Stimulated activated CD4-positive, alpha-beta T cell treated with anti-CD3 and anti-CD28 coated beads, Interleukin-12 subunit alpha, Interleukin-12 subunit beta, amount 100 ng/mL, for 48 hours (primary cell): ENCODE measurements around the gene POLA1.

ENCODE experiments used
- DNase-seq, 3 donors: peaks; one replicate each; pipeline ENCODE4 v3.0.0-alpha.2; 2020; ENCODE audit warnings: low read depth in 2 of 3, low spot score in 1 of 3

Gene POLA1

DNA sequence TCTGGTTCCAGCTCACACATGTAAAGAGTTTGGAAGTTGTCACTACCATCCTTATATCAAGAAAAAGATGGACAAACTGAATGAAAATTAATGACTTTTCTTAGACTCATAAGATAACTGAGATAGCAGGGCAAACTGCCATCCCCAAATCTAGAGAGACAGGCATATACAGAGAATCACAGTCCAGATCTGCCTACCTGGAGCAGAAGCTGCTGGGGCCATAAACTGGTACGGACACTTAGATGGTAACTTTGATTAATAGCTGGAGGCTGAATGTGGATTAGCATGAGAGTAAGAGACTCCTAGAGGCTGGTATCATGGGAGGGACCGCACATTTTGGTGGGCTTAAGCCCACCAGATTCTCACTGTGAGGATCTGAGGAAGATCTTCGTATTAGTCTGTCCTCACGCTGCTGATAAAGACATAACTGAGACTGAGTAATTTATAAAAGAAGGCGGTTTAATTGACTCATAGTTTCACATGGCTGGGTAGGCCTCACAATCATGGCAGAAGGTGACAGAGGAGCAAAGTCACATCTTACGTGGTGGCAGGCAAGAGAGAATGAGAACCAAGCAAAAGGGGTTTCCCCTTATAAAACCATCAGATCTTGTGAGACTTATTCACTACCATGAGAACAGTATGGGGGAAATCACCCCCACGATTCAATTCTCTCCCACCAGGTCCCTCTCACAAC, 10.8 kb upstream of the POLA1 start:
- peak in 2 of 3 donors; percentile 8 to 18 for DNase-seq

DNA sequence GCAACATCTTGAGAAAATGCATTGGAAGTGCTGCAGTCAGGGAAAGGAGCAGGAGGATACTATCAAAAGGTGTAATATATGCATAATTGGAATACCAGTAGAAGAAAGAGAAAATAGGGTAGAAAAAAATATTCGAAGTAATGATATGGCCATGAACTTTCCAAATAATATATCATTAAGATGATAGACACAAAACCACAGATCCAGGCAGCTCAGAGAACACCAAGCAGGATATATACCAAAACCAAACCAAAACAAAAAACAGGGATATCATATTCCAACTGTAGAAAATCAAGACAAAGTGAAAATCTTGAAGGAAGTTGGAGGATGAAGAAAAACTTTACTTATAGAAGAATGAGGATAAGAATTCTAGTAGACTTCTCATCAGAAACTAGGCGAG, 9.7 kb upstream of the POLA1 start:
- DNase-seq = no peak

DNA sequence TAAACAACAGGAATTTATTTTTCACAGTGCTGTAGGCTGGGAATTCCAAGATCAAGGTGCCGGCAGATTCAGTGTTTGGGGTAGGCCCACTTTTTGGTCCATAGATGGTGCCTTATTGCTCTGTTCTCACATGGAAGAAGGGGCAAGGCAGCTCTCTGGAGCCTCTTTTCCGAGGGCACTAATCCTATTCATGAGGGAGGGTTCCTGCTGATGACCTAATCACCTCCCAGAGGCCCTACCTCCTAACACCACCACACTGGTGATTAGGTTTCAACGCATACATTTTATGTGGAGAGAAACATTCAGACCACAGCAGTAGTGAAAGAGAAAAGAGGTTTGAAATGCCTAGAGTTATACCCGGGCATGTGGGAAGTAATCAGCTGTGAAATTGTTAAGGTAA, 1.4 kb upstream of the POLA1 start:
- no peak for DNase-seq

DNA sequence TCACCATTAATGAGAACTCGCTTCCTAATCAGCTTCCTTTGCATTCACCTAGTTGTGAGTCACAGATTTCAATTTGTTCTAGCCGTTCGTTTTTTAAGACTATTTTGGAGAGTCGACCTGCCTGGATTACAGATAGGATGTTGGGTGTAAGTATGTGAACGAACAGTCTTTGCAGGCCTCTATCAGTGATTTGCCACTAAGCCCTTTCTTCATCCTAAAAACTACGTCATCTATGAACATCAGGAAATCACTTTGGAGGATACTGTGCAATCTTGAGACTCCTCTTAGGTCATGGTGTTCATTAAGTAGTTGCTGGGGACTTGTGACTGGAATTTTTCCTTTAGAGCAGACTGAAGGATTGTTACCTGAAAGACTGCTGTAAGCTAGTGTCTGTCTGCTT, 1.1 kb downstream of the POLA1 start:
- DNase-seq = no peak

DNA sequence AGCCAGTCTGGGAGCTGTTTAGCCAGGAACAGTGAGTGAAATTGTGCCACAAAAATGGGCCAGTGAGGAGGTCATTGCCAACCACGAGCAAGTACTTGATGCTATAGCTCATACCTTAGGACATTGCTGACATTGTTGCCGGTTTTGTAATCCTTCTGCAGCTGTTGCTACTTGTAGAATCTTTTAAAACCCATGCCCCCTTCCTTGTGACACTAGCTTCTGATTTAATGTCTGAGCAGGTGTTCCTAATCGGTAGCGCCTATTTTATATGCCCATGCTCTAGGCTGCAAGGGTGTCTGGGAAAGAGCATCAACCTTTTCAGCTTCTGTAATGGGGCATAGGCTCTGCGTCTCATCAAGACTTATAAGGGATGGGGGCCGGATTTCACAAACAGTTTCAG, 2.6 kb downstream of the POLA1 start:
- no peak for DNase-seq

DNA sequence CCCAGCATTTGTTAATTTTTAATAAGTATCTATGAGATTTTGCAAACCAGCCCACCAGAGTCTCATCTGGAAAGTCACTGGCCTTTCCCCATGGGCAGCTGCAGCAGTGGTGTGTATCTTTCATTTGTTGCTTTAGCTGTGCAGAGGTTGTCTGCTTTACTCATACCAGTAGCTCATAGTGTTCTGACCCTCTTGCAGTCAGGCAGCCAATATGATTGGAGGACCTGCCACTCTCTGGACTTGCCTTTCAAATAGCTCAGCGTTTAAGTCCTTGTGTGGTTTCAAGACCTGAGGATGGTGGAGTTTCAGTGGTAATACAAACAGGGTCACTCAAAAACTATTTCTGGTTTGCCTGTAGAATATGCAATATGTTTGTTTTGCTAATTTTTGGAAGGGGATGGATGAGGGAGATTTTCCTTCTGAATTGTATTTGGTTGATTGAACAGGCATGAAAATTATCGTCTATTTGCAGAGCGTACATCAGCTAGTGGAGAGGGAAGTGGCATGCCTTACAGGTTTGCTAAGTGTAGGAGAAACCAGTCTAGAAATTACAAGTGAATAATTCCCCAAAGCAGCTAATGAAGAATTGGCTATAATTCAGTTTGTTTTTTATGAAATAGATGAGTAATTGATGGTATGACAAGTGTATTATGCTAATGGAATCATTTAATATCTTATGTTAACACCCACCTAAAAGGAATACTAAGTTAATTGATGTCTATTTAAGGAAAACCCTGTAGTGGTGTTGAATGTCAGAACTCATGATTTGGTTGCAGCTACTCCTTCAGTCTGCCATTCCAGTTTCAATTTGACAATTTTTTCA, 8.9 kb downstream of the POLA1 start:
- DNase-seq = no peak

DNA sequence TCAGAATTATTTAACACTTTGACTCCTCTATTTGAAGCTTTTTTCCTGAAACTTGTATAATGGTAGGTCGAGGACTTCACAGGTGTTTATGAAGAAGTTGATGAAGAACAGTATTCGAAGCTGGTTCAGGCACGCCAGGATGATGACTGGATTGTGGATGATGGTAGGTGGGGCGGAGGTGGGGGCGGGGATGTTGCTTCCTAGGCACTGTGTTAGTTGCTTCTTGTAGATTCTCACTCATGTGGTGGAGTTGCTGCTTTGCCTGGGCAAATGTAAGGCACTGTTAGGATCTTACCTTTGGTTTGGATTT, 9.4 kb downstream of the POLA1 start:
- no peak for DNase-seq

DNA sequence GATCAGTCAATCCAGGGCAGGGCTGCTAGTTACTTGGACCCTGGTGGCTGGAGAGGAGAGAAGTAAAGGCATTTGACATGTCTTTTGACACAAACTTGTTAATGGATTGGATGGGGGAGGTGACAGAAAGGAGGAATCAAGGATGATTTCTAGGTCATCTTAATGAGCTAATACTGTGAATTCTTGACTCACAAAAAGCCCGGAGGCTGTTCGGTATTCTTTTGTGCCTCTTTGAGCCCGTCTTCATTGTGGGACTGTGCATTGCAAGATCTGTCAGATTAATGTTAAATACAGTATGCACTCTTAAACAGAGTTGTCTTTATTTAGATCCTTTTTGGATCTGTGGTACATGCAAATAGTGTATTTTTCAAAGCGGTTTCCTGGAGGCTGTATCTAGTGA, 25.1 kb downstream of the POLA1 start:
- no peak for DNase-seq

DNA sequence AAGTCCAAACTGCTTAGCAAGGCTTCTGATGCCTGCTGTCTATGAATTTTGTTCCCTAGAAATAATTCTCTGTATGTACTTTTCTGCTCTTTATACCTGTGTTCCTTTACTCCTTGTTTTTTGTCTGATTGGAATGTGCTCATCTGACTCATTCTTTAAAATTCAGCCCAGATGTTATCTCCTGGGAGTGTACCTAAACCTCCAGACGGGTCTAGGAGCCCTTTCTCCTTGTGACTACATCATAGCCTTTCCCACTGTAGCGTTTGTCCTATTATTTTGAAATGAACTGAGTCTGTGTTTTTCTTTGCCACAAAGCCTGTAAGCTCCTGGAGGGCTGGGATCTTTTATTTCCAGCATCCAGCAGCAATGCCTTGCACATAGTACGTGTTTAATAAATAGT, 26.3 kb downstream of the POLA1 start:
- DNase-seq = no peak

DNA sequence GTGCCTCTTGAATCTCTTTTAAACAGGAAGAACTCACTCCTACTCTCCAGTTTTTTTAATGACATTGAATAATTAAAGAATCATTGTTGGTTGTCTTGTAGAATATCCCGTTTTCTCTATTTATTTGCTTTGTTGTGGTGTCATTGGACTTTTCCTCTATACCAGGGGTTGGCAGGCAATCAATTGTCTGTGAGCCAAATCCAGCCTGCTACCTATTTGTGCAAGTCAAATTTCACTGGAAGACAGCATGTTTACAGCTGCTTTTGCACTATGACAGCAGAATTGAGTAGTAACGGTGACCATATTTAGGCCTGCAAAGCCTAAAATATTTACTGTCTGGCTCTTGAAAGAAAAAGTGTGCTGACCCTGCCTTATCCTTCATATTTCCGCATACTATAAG, 34.8 kb downstream of the POLA1 start:
- no peak for DNase-seq

DNA sequence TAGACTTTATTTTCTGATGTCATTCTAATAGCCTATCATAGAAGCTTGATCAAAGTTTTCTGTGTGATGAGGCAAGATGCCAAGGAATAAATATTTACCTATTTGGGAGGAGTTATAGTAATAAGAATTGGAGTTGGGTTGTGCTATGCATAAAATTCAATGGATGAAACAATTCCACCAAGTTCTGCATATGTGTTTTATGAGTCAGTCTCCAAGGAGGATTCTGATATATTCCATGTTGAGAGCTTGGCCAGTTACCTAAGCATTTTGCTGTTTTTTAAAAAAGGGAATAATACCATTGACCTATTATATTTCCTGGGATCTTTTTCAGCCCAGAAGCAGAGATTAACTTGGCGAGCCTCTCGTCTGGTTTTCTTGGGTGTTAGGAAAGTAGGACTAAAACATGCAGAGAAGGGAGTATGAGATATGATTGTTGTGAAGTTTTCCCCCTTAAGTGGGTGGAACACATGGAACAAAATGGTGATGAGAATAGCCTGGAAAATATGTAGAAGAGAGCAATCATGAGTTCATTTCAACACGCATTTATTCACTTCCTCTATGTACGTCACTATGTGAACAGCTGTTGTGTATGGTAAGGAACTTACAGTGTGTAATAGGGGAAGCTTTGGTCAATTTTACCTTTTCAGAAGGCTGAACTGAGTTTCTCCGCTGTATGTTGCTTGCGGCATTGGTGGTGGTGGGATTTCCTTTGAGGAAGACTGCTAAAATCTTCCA, 39.2 kb downstream of the POLA1 start:
- no peak for DNase-seq

DNA sequence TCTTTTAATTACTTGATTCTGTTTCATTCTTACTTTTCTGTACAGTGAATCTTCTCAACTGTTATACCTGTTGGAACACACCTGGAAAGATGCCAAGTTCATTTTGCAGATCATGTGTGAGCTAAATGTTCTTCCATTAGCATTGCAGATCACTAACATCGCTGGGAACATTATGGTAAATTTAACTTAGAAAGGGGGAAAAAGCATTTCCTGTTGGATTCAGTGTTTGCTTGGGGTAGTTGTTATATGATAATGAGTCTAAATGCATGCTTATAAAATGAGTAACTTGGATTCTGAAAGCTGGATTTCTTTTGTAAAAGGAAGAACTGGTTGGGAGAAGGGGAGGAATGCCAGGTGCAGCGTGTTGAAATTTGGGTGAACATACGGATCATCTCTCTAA, 47.6 kb downstream of the POLA1 start:
- DNase-seq = no peak

DNA sequence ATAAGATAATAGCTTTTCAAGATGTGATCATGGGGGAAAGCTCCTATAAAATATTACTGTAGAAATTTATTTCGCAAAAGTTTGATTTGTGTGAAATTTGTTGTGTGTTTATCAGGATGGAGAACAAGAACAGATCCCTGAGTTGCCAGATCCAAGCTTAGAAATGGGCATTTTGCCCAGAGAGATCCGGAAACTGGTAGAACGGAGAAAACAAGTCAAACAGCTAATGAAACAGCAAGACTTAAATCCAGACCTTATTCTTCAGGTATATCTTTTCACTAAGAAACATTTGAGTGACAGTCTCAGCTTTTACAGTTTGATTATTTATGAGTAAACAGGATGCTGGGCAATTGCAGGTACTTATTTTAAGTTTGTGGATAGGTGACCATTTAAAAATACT, 54.5 kb downstream of the POLA1 start:
- no peak for DNase-seq

DNA sequence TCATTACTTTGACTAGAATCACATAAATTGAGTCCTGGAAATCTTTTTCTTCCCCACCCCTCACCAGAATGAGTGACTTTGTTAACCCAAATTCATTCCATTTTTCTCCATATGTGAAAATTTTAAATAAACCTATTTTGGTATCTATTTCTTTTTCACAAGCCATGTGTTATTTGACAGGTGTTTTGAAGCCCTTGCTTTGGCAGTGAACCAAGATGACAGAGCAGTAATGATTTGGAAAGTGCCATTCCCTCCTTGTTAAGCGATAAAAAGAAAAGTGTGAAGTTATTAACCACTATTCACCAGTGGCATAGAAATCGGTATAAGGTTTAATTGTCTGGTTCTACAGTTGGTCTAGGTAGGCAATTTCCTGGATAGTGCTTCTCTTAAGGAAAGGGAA, 66.1 kb downstream of the POLA1 start:
- no peak for DNase-seq

DNA sequence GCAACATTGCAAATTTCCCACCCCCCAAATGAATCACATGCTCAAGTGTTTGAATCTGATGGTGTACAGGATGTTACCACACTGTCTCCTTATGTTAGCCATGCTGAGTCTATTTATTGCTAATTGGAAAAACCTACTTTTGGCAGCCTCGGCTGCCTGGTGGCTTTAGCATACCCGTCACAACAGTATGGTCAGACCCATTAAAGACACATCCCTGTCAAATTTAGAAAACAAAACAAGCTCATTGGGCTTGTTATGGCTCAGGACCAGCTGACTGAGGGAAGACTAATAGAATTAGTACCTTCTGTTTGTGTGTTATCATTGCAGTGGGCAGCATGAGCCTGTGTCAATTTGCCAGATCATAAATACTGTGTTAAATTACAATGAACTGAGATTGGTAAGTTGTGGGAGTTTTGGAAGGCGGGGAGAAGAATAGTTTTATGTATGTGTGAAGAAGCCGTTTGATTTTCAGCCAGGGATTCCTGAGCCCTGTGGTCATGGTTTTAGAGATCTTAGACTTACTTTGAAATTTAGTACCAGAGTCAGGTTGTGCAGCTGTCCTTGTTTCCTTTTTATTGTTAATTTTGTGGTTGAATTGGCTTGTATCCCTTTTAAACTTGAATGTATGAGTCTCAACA, 66.8 kb downstream of the POLA1 start:
- DNase-seq = no peak

DNA sequence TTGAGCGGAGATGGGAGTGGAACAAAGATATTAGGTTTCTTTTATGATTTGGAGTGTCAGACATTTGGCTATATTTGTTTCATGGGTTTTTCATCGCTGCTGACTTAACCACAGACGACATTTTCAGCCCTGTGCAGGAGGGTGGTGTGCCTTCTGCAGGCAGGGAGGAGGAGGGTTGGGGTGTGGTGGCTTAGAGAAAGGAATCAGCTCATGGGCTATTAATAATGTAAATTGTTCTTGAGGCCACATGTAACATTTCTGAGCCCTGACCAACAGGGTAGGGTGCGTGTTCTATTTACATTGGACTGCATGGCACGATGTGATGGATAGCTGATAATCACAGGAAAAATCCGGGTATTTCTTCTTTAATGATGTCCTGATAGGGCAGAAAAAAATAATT, 67.6 kb downstream of the POLA1 start:
- no peak for DNase-seq

DNA sequence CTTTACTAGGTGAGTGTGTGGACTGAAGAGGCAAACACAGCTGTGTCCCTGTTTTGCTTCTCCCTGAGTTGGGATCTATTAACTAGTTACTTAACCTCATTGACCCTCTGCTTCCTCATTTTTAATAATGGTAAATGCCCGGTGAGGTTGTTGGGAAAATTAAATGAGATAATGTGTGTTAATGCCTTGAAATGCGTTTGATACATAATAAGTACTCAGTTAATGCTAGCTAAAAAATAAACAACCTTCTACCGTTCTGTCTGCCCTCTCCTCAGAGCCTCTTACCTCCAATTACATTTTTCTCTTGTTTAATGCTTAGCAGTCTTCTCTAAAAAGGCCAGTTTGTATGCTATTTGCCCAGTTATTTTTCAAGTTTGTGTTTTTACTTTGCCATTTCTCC, 70.3 kb downstream of the POLA1 start:
- DNase-seq = no peak

DNA sequence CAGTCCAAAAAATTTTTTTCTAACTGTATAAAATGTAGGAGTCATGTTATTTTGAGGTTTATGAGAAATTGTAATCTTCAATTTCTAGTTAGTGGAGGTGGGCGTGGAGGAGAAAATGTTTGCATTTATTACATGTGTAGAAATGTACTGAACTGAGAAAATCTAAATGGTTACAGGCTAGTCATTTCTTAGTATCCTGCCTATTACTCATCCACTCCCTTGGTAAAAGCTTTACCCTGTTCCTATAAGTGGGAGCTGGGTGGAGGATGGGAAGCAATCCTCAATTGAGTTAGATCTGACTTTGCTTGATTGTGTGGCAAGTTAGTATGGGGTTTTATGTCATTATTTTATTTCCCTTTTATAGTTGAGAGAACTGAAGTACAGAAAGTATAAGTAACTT, 73.8 kb downstream of the POLA1 start:
- no peak for DNase-seq

DNA sequence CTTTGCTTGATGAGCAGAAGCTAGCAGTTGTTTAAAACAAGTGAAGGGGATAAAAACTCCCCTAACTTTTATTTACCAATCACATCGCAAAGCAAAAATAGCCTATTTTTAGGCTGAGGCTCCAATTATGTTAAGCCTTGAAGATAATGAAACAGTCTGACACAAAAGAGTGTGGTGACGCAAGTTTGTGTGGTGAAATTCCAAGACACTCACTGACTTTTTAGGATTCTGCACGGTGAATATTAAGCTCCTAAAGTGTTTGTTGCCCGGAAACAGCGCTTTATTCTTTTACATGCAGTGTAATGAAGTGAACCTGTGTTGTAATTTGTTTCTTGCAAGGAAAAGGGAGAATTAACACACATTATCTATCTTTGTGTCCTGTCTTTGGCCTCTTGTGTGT, 74.8 kb downstream of the POLA1 start:
- no peak for DNase-seq

DNA sequence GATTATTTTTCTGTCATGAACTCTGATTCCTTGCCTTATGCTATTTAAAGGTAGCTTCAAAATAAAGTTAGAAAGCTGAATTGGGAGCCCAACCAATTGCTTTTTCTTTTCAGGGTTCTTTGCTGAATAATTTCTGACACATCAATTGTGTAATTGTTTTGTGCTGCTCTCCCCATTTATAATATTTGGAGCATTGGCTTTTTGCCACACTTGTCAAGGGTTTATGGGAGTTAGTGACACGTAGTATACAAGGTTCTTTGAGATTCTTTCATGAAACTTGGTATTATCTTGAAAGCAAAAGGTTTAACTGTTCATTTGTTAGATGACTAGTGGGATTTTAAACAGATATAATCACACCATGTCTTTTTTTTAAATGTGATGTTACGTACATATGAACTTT, 80.9 kb downstream of the POLA1 start:
- no peak for DNase-seq

DNA sequence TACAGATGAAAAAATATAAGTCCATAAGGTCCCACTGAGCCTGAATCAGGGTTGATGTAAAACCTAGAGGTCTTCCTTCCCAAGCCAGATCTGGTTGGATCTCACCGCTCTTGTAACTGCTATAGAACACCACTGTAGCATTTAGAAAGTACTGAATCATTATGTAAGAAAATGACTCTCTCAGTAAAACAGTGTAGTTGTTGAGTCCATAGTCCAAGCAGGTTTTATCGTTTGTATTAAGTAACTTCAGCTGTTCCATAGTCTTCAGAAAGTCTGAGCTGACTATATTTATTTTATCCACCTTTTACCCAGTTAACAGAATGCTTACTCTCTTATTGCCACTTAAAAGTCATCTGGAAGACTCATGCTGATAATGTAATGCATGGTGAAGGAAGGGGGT, 82.2 kb downstream of the POLA1 start:
- no peak for DNase-seq

DNA sequence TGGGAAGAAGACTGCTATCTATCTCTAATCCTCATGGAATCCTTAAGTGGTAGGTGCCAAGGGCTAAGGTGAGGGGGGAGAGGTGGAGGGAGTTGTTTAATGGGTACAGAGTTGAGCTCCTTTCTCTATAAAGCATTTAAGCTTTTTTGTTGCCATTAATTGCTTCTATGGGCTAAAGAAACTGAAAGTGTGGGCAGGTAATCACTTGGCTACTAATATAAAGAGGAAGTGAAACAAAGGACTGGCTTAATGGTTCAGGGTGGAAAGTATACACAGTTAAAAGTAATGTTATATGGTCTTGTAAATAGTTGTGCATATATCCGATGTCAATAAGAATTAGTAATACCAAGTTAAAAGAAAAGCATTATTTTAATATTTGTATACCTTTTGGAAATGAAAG, 83.9 kb downstream of the POLA1 start:
- no peak for DNase-seq
